GM18951 (cell line): ENCODE data around the gene TNFRSF9.
"Not testable (repeated sequence)": the region's sequence is repeated elsewhere in the genome, so short reads cannot be mapped to it uniquely, and the experiment has no call there.

Experiments used
- POLR2A ChIP-seq: IDR thresholded peaks from 4 replicates; pipeline ENCODE4 v1.6.1; 2011; ENCODE audit warnings: mild to moderate bottlenecking; ENCODE audit not compliant: insufficient read length, insufficient read depth; ENCODE audit errors: extremely low read depth
- in situ Hi-C: fragments of 300-500 bp; cut with MboI; formaldehyde crosslinking; loops from one replicate; pipeline ENCODE4 v1.12.0; 2022; ENCODE audit warnings: low sequenced_read_pairs, mixed read lengths, inconsistent platforms; ENCODE audit not compliant: unreplicated experiment

TNFRSF9 gene

GRCh38 chr1:7970246-7970645 lies 29.6 kb upstream of the TNFRSF9 start:
- in situ Hi-C loops, result no loop called here

GRCh38 chr1:7967651-7968050 lies 27.0 kb upstream of the TNFRSF9 start:
- TF ChIP-seq POLR2A, result no peak
- in situ Hi-C loops, result no loop called here

More at GRCh38 chr1:7970246-7970645, 29.6 kb upstream of the TNFRSF9 start:
- no peak for TF ChIP-seq POLR2A

- TF ChIP-seq POLR2A, result no peak
- in situ Hi-C loops, result no loop called here
These were observed 26.6 kb upstream of the TNFRSF9 start for GRCh38 chr1:7967196-7967595.

GRCh38 chr1:7964476-7964875 lies 23.8 kb upstream of the TNFRSF9 start:
- in situ Hi-C loops, result no loop called here
- TF ChIP-seq POLR2A, result no peak

- in situ Hi-C loops, result not testable (repeated sequence)
These were observed 23.2 kb upstream of the TNFRSF9 start for GRCh38 chr1:7963841-7964240.

GRCh38 chr1:7963378-7963730 lies 22.7 kb upstream of the TNFRSF9 start:
- in situ Hi-C loops, result not testable (repeated sequence)

DNA sequence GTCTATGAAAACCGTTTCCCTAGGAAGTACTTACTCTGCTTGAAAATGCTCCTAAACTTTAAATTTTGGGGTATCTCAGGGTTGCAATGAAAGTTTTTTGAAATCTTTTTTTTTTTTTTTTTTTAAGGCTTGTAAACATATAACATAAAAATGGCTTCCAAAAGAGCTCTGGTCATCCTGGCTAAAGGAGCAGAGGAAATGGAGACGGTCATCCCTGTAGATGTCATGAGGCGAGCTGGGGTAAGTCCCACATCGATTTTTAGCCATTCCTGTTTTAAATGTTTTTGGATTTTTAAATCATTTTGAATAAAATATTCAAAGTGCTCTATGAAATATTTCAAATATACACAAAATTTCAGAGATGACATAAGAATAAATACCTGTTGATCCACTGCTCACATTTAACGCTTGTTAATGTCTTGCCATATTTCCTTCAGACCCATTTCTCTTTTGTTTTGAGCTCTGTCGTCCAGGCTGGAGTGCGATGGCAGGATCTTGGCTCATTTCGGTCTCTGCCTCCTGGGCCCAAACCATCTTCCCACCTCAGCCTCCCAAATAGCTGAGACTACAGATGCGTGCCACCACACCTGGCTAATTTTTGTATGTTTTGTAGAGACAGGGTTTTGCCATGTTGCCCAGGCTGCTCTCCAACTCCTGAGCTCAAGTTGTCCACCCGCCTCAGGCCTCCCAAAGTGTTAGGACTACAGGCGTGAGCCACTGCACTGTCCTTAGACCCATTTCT lies 22.2 kb upstream of the TNFRSF9 start:
- no peak for TF ChIP-seq POLR2A
- in situ Hi-C loops, result no loop called here

GRCh38 chr1:7962014-7962335 lies 21.3 kb upstream of the TNFRSF9 start:
- in situ Hi-C loops, result no loop called here
- TF ChIP-seq POLR2A, result no peak

DNA sequence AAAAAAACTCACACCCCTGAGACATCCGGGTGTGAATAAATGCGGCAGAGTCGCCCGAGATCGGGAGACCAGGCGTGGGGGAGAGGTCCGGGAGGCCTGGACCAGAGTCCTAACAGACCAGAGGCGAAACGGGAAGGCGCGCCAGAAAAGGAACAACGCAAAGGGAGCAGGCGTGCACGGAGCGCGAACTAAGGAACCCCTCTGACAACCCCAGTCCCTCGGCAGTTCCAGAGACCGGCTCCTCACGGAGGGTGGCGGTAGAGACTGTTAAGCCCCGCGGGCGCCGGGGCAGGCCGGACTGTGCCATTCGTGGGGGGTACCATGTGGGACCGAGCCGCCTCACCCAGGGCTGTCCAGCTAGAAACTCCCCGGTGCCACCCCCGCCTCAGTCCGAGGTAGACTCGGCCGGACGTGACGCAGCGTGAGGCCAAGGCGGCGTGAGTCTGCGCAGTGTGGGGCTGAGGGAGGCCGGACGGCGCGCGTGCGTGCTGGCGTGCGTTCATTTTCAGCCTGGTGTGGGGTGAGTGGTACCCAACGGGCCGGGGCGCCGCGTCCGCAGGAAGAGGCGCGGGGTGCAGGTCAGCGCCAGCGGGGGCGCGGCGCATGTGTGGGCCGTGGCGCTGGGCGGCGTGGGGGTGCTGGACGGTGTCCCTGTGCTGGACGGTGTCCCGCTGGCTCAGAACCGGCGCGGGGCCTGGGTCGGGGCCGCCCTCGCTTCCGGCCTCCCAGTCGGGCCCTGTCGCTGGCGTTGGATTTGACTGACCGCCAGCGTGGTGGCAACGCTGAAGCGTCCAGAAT lies 20.8 kb upstream of the TNFRSF9 start, which contains the start of gene PARK7:
Gene PARK7 (plus strand): TSS at position 496 of the 798 bp plus-strand sequence. CDS start 1,075 bp downstream, outside the sequence.
- TF ChIP-seq POLR2A, result peak; percentile 99
- in situ Hi-C loops, result no loop called here

GRCh38 chr1:7960867-7961215 lies 20.2 kb upstream of the TNFRSF9 start:
- in situ Hi-C loops, result no loop called here
- TF ChIP-seq POLR2A, result no peak

GRCh38 chr1:7960165-7960564 lies 19.5 kb upstream of the TNFRSF9 start:
- no peak for TF ChIP-seq POLR2A
- in situ Hi-C loops, result no loop called here

- no peak for TF ChIP-seq POLR2A
- in situ Hi-C loops, result no loop called here
These were observed 15.8 kb upstream of the TNFRSF9 start for GRCh38 chr1:7956218-7957032.

GRCh38 chr1:7954683-7955082 lies 14.0 kb upstream of the TNFRSF9 start:
- in situ Hi-C loops, result no loop called here
- TF ChIP-seq POLR2A, result no peak
